PC-9 (cell line): ENCODE data around the gene ABLIM2. TPM values are rescaled to one million over a fixed set of nuclear protein-coding genes. Genes with fewer than 3 reads are reported as not detected.

Experiments
- BruUV-seq: library from RNA; stranded (reverse); fragments of 400-500 nt; replicated peaks from 2 replicates; lab custom pipeline; 2021; lab: Mats Ljungman, UMichigan
- CTCF ChIA-PET: fragments of 300-600 bp; sonication (Branson Sonifier 250); formaldehyde crosslinking; loops from one replicate; lab custom pipeline; 2022; ENCODE audit warnings: antibody characterized with exemption; lab: Charles Lee
- POLR2A ChIA-PET: fragments of 300-600 bp; sonication (Branson Sonifier 250); formaldehyde crosslinking; loops from one replicate; lab custom pipeline; 2022; ENCODE audit warnings: antibody characterized with exemption; ENCODE audit not compliant: unreplicated experiment; lab: Charles Lee
- DNase-seq, 2 experiments: peaks; one replicate each; pipeline versions ENCODE4 v3.0.0 to v3.0.0-alpha.2; 2015 to 2022; ENCODE audit warnings: mixed read lengths in 1 of 2
- H2AFZ ChIP-seq: fragments of 200-600 bp; sonication (generic); 2 replicates; pipeline ENCODE4 v1.8.1; 2017; ENCODE audit warnings: antibody characterized with exemption
- H3F3A ChIP-seq: fragments of 200-600 bp; sonication (generic); 2 replicates; pipeline ENCODE4 v1.8.1; 2017; ENCODE audit warnings: antibody characterized with exemption, mild to moderate bottlenecking, low read depth; ENCODE audit not compliant: insufficient read depth
- H3K27ac ChIP-seq: fragments of 200-600 bp; sonication (generic); 2 replicates; pipeline ENCODE4 v1.6.1; 2016; ENCODE audit warnings: mixed run types
- H3K27me3 ChIP-seq: fragments of 200-600 bp; sonication (generic); 2 replicates; pipeline ENCODE4 v1.6.1; 2016; ENCODE audit warnings: low read depth, mixed run types; ENCODE audit not compliant: insufficient read depth
- H3K36me3 ChIP-seq: fragments of 200-600 bp; sonication (generic); 2 replicates; pipeline ENCODE4 v1.6.1; 2016; ENCODE audit warnings: low read depth, mixed run types
- H3K4me1 ChIP-seq: fragments of 200-600 bp; sonication (generic); replicated peaks from 2 replicates; pipeline ENCODE4 v1.6.1; 2016; ENCODE audit warnings: mixed run types; ENCODE audit not compliant: insufficient read depth
- H3K4me2 ChIP-seq: fragments of 200-600 bp; sonication (generic); 2 replicates; pipeline ENCODE4 v1.6.1; 2017; ENCODE audit warnings: mixed run types
- H3K4me3 ChIP-seq: fragments of 200-600 bp; sonication (generic); 2 replicates; pipeline ENCODE4 v1.6.1; 2016; ENCODE audit warnings: mixed run types
- H3K79me2 ChIP-seq: fragments of 200-600 bp; sonication (generic); 2 replicates; pipeline ENCODE4 v1.6.1; 2017; ENCODE audit warnings: low read depth, mixed run types
- H3K9me2 ChIP-seq: fragments of 200-600 bp; sonication (generic); 2 replicates; pipeline ENCODE4 v1.8.1; 2017; ENCODE audit warnings: mild to moderate bottlenecking; ENCODE audit not compliant: insufficient read depth
- H3K9me3 ChIP-seq: fragments of 200-600 bp; sonication (generic); 2 replicates; pipeline ENCODE4 v1.8.1; 2016; ENCODE audit warnings: low read depth; ENCODE audit not compliant: insufficient read depth
- H4K20me1 ChIP-seq: fragments of 200-600 bp; sonication (generic); 2 replicates; pipeline ENCODE4 v1.8.1; 2017; ENCODE audit not compliant: insufficient read depth
- EZH2 ChIP-seq: fragments of 200-600 bp; sonication (generic); IDR thresholded peaks from 2 replicates; pipeline ENCODE4 v1.8.0; 2017; ENCODE audit warnings: antibody characterized with exemption, low read depth
- intact Hi-C: fragments of 100-400 bp; cut with micrococcal nuclease; formaldehyde crosslinking; loops from one replicate; pipeline ENCODE4 v1.10.0; 2022; ENCODE audit not compliant: unreplicated experiment
- total RNA-seq: library from RNA; stranded (reverse); gene quantifications from 2 replicates; pipeline ENCODE4 v1.2.3, GENCODE V29; 2021
- TF ChIP-seq, protein P1 (sequence below): fragments of 200-600 bp; sonication (generic); conservative IDR thresholded peaks from 2 replicates; pipeline ENCODE4 v1.6.1; 2017; ENCODE audit warnings: mixed run types, antibody characterized with exemption, mild to moderate bottlenecking, moderate library complexity

The ABLIM2 gene
- total RNA-seq, 1 experiment from 2014 or later, result 1.6 TPM

DNA sequence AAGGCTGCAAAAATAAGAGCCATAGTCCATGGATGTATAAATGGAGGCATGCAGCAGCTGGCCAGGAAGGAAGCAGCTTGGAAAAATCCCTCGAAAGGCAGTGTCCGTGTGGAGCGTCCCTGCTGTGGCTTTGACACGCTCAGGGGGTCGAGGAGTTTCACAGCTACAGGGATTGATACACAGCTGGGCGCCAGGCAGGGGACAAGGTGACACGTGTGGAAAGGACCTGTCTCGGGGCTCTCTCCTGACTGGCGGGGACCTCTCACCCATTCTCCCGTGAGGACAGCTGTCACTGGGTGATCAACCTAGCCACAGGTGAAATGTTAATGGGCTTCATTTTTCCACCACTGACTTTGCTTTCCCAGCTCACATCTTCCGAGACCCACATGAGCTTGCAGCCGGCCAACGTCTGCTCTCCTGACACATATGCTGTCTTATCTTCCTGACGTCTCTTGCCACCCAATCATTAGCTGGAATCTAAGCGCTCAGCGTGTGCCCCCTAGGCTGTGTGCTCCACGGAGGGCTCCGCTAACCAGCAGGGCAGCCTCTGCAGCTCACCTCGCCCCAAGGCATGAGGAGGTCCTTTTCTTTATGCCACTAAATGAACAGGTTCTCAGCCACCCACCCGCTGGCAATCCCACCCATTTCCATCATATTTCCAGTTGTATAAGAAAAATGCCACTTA, 129.6 kb downstream of the ABLIM2 start:
- H3K4me2 ChIP-seq, result no peak overlapping the region
- ChIA-PET CTCF (interaction anchor here (0.6 kb wide), 1 partner anchor 138 kb away, joined by 15 read pairs; no protein-coding TSS in a partner anchor), POLR2A (no interaction called here)
- H3K27me3 ChIP-seq, result no peaks in the 10 kb centered on the region
- BruUV-seq, result no TSS peak
- TF ChIP-seq, protein P1, sequence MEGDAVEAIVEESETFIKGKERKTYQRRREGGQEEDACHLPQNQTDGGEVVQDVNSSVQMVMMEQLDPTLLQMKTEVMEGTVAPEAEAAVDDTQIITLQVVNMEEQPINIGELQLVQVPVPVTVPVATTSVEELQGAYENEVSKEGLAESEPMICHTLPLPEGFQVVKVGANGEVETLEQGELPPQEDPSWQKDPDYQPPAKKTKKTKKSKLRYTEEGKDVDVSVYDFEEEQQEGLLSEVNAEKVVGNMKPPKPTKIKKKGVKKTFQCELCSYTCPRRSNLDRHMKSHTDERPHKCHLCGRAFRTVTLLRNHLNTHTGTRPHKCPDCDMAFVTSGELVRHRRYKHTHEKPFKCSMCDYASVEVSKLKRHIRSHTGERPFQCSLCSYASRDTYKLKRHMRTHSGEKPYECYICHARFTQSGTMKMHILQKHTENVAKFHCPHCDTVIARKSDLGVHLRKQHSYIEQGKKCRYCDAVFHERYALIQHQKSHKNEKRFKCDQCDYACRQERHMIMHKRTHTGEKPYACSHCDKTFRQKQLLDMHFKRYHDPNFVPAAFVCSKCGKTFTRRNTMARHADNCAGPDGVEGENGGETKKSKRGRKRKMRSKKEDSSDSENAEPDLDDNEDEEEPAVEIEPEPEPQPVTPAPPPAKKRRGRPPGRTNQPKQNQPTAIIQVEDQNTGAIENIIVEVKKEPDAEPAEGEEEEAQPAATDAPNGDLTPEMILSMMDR, result no peak
- no peak for TF ChIP-seq EZH2
- H3K36me3 ChIP-seq, result no peaks in the 10 kb centered on the region
- H3K9me3 ChIP-seq, result no peaks in the 10 kb centered on the region
- no peak overlapping the region for H2AFZ ChIP-seq
- no peaks in the 10 kb centered on the region for H3F3A ChIP-seq
- H3K27ac ChIP-seq, result no peak overlapping the region
- no peaks in the 10 kb centered on the region for H3K4me1 ChIP-seq
- intact Hi-C loops, result loop anchor here (10.0 kb wide), 1 partner anchor 376 kb away; no protein-coding TSS in a partner anchor
- DNase-seq, result peak in 1 of 2 experiments; percentile 31
- H4K20me1 ChIP-seq, result no peaks in the 10 kb centered on the region
- no peaks in the 10 kb centered on the region for H3K9me2 ChIP-seq
- no peaks in the 10 kb centered on the region for H3K79me2 ChIP-seq
- no peak overlapping the region for H3K4me3 ChIP-seq

GRCh38 chr4:8028368-8028767, 130.2 kb downstream of the ABLIM2 start:
- H3F3A ChIP-seq, result no peaks in the 10 kb centered on the region
- no peaks in the 10 kb centered on the region for H3K4me1 ChIP-seq
- H2AFZ ChIP-seq, result no peak overlapping the region
- intact Hi-C loops, result loop anchor here (10.0 kb wide), 1 partner anchor 376 kb away; no protein-coding TSS in a partner anchor
- BruUV-seq, result no TSS peak
- TF ChIP-seq, protein P1, result no peak
- no peak for TF ChIP-seq EZH2
- H3K4me3 ChIP-seq, result no peak overlapping the region
- no peak overlapping the region for H3K27ac ChIP-seq
- H3K27me3 ChIP-seq, result no peaks in the 10 kb centered on the region
- peak in 1 of 2 experiments; percentile 10 for DNase-seq
- ChIA-PET CTCF (no interaction called here), POLR2A (no interaction called here)
- H3K36me3 ChIP-seq, result no peaks in the 10 kb centered on the region
- no peaks in the 10 kb centered on the region for H3K9me3 ChIP-seq
- H3K4me2 ChIP-seq, result no peak overlapping the region
- H4K20me1 ChIP-seq, result no peaks in the 10 kb centered on the region
- no peaks in the 10 kb centered on the region for H3K79me2 ChIP-seq
- H3K9me2 ChIP-seq, result no peaks in the 10 kb centered on the region

DNA sequence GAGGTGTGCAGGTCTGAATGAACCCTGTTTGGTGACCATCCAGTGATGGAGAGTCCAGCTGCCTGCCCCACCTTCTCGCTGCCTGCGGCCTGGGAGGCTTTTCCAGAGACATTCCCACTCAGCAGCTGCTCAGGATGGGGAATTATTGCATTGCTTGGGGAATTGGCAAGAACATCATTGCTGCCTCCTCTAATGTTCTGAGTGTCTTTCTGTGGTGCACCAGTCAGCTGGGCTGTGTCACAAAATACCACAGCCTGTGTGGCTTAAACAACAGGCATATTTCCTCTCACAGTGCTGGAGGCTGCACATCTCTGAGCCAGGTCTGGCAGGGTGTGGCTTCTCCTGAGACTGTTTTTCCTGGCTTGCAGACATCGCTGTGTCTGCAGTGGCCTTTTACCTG, 132.2 kb downstream of the ABLIM2 start:
- Histone ChIP-seq H3F3A (no peaks in the 10 kb centered on the region), H4K20me1 (no peaks in the 10 kb centered on the region), H3K79me2 (no peaks in the 10 kb centered on the region), H3K9me3 (no peaks in the 10 kb centered on the region), H3K4me3 (no peak overlapping the region), H3K27ac (no peak overlapping the region), H3K36me3 (no peaks in the 10 kb centered on the region), H3K9me2 (no peaks in the 10 kb centered on the region), H3K4me2 (no peak overlapping the region), H3K27me3 (no peaks in the 10 kb centered on the region), H3K4me1 (no peaks in the 10 kb centered on the region), H2AFZ (no peak overlapping the region)
- no peak for DNase-seq
- POLR2A ChIA-PET, result interaction anchor here (0.7 kb wide), 1 partner anchor 87 kb away, joined by 26 read pairs; no protein-coding TSS in a partner anchor
- no TSS peak for BruUV-seq
- no peak for TF ChIP-seq EZH2
- TF ChIP-seq, protein P1, result no peak
- CTCF ChIA-PET, result no interaction called here
- intact Hi-C loops, result loop anchor here (10.0 kb wide), 1 partner anchor 378 kb away; no protein-coding TSS in a partner anchor
